Endothelial cell of umbilical vein (primary cell): ENCODE results near the gene KIF20B. TPM values are rescaled to one million over a fixed set of nuclear protein-coding genes. Genes with fewer than 3 reads are reported as not detected.

Source experiments
- BruUV-seq: library from RNA; stranded (reverse); fragments of 400-500 nt; replicated peaks from 2 replicates; lab custom pipeline; 2021; lab: Mats Ljungman, UMichigan
- CTCF ChIA-PET: fragments of 300-600, 350-600 bp; sonication (Branson Sonifier 250); formaldehyde crosslinking; loops from one replicate; lab custom pipeline; 2021; ENCODE audit warnings: antibody characterized with exemption, inconsistent platforms; lab: Charles Lee
- POLR2A ChIA-PET: fragments of 300-600, 350-600 bp; sonication (Branson Sonifier 250); formaldehyde crosslinking; loops from one replicate; lab custom pipeline; 2021; ENCODE audit warnings: antibody characterized with exemption, inconsistent platforms; lab: Charles Lee
- DNase-seq: peaks from one replicate; pipeline ENCODE4 v3.0.0-alpha.2; 2011; ENCODE audit warnings: low read depth, low spot score
- FAIRE-seq: peaks from 2 replicates; lab custom pipeline; 2011; peaks lifted over from hg19 to GRCh38; lab: Jason Lieb, UNC
- H2AFZ ChIP-seq: 2 replicates; pipeline ENCODE4 v1.6.0; 2012; ENCODE audit warnings: low read depth, low read length, control low read depth, inconsistent platforms
- H3K27ac ChIP-seq: 2 replicates; pipeline ENCODE4 v1.5.1; 2011; ENCODE audit warnings: low read depth, mild to moderate bottlenecking, control low read depth, low read length, moderate library complexity; ENCODE audit not compliant: insufficient read depth
- H3K27me3 ChIP-seq, 2 experiments: 2 replicates each; pipeline versions ENCODE4 v1.6.0 to v1.6.1; 2011; ENCODE audit warnings: low read length in 2 of 2, mixed read lengths in 1 of 2; ENCODE audit not compliant: control insufficient read depth in 2 of 2, insufficient read depth in 2 of 2
- H3K36me3 ChIP-seq, 2 experiments: 2 replicates in 1 of 2; 3 replicates in 1 of 2; pipeline ENCODE4 v1.5.1; 2011; ENCODE audit warnings: low read length in 2 of 2, mild to moderate bottlenecking in 1 of 2, moderate library complexity in 1 of 2; ENCODE audit not compliant: control insufficient read depth in 2 of 2, insufficient read depth in 2 of 2; ENCODE audit errors: extremely low read depth in 1 of 2
- H3K4me1 ChIP-seq: 3 replicates; pipeline ENCODE4 v1.5.1; 2011; ENCODE audit warnings: mild to moderate bottlenecking, low read length; ENCODE audit not compliant: control insufficient read depth, insufficient read depth; ENCODE audit errors: extremely low read depth
- H3K4me2 ChIP-seq: 2 replicates; pipeline ENCODE4 v1.6.1; 2011; ENCODE audit warnings: low read length, control low read depth, mixed read lengths; ENCODE audit not compliant: insufficient read depth
- H3K4me3 ChIP-seq, 3 experiments: fragments of 200-600 bp in 1 of 3; sonication (generic), shearing (Covaris generic) in 1 of 3; replicated peaks in 1 of 3; 2 replicates each; pipeline ENCODE4 v1.5.1; 2011 to 2016; ENCODE audit warnings: control low read depth in 3 of 3, low read length in 3 of 3, mild to moderate bottlenecking in 2 of 3, inconsistent platforms in 1 of 3, low read depth in 1 of 3, moderate library complexity in 1 of 3; ENCODE audit not compliant: insufficient read depth in 1 of 3
- H3K79me2 ChIP-seq: 2 replicates; pipeline ENCODE4 v1.6.0; 2012; ENCODE audit warnings: low read length, inconsistent platforms; ENCODE audit not compliant: control insufficient read depth, insufficient read depth
- H3K9ac ChIP-seq: replicated peaks from 2 replicates; pipeline ENCODE3; 2011; ENCODE audit warnings: low read length, control low read depth; ENCODE audit not compliant: insufficient read depth; ENCODE audit errors: extremely low read depth
- H3K9me1 ChIP-seq: replicated peaks from 3 replicates; pipeline ENCODE4 v1.6.0; 2011; ENCODE audit warnings: mild to moderate bottlenecking, low read length; ENCODE audit not compliant: control insufficient read depth, insufficient read depth; ENCODE audit errors: extremely low read depth
- H3K9me3 ChIP-seq: replicated peaks from 2 replicates; pipeline ENCODE4 v1.5.1; 2012; ENCODE audit warnings: low read length, inconsistent platforms; ENCODE audit not compliant: control insufficient read depth, insufficient read depth
- H4K20me1 ChIP-seq: replicated peaks from 2 replicates; pipeline ENCODE3; 2011; ENCODE audit warnings: mild to moderate bottlenecking, low read length; ENCODE audit not compliant: control insufficient read depth, insufficient read depth; ENCODE audit errors: extremely low read depth
- EZH2 ChIP-seq: IDR thresholded peaks from 2 replicates; pipeline ENCODE4 v1.6.1; 2012; ENCODE audit warnings: borderline replicate concordance, low read depth, mild to moderate bottlenecking, moderate library complexity, low read length, inconsistent platforms; ENCODE audit not compliant: severe bottlenecking
- FOS ChIP-seq: IDR thresholded peaks from 2 replicates; pipeline ENCODE4 v1.6.1; 2011; ENCODE audit warnings: mild to moderate bottlenecking, low read length, moderate library complexity, borderline replicate concordance; ENCODE audit not compliant: insufficient read depth
- GATA2 ChIP-seq: IDR thresholded peaks from 2 replicates; pipeline ENCODE4 v1.7.0; 2011; ENCODE audit warnings: low read depth, mild to moderate bottlenecking, moderate library complexity, mixed read lengths, low read length; ENCODE audit not compliant: insufficient read length, insufficient read depth
- JUN ChIP-seq: IDR thresholded peaks from 2 replicates; pipeline ENCODE4 v1.6.1; 2011; ENCODE audit warnings: borderline replicate concordance, low read depth; ENCODE audit not compliant: insufficient read length, insufficient read depth
- MYC ChIP-seq: IDR thresholded peaks from one replicate; pipeline ENCODE4 v1.6.1; 2011; ENCODE audit warnings: mild to moderate bottlenecking, low read depth, low read length
- POLR2A ChIP-seq: IDR thresholded peaks from 2 replicates; pipeline ENCODE4 v1.6.1; 2012; ENCODE audit warnings: low read depth, mild to moderate bottlenecking, control low read depth, low read length
- POLR2AphosphoS5 ChIP-seq: IDR thresholded peaks from 2 replicates; pipeline ENCODE4 v1.6.1; 2012; ENCODE audit warnings: low read depth, mild to moderate bottlenecking, control low read depth, low read length, moderate library complexity; ENCODE audit not compliant: insufficient read depth
- dilution Hi-C: fragments of 300-500 bp; cut with MboI; formaldehyde crosslinking; loops from one replicate; pipeline ENCODE4 v1.15.0; 2019; ENCODE audit warnings: low sequenced_read_pairs; ENCODE audit not compliant: extremely low pct_ligation_motif_present
- intact Hi-C: fragments of 100-400 bp; cut with micrococcal nuclease; formaldehyde crosslinking; loops from one replicate; pipeline ENCODE4 v1.10.0; 2022
- polyA plus RNA-seq, 4 experiments: library from polyadenylated mRNA; depleted of rRNA in 3 of 4; stranded (reverse) in 3 of 4; unstranded in 1 of 4; fragments of >200 nt; gene quantifications; 2 replicates each; pipeline versions ENCODE4 v1.2.1 to v1.2.3, GENCODE V29; 2011 to 2012; ENCODE audit warnings: missing spikeins in 1 of 4
- total RNA-seq: library from RNA; stranded (reverse); gene quantifications from 2 replicates; pipeline ENCODE4 v1.2.3, GENCODE V29; 2021
- TF ChIP-seq, protein P1 (sequence below): IDR thresholded peaks from 2 replicates; pipeline ENCODE4 v1.6.1; 2011; ENCODE audit not compliant: insufficient read depth, insufficient read length
- TF ChIP-seq, protein P2 (sequence below), 2 donors: IDR thresholded peaks; 1 replicate in 1 of 2; 2 replicates in 1 of 2; pipeline ENCODE4 v1.5.1; 2011; ENCODE audit warnings: low read length in 2 of 2, mild to moderate bottlenecking in 2 of 2, moderate library complexity in 2 of 2, control low read depth in 1 of 2, inconsistent platforms in 1 of 2, low read depth in 1 of 2; ENCODE audit not compliant: insufficient read depth in 1 of 2; ENCODE audit errors: extremely low read depth in 1 of 2

KIF20B gene
- total and polyA plus RNA-seq, 2 donors (not counting 3 experiments of a cell fraction or from before 2014, with no cell fraction given) = 2.6 to 39.7 TPM

DNA sequence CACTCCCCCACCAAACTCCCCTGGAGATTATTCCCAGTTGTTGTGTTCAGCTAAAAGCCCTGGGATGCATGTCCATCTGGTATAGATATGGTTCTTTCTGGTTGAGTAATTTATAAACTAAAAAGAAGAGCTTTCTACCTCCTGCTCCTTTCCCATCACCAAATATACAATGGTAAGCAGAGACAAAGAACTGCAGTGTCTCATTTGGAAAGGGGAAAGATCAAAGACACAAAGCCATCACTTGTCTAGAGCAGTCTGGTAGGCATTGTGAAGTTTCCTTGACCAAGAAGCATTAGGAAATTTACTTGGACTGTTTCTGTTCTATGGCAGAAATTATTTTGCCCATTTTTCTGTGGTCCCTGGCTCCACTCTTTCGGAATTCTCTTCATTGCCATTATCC is 31.4 kb upstream of the KIF20B start:
- Histone ChIP-seq H3K27ac (no peak overlapping the region), H2AFZ (no peak overlapping the region), H3K9me3 (no peaks in the 10 kb centered on the region), H3K9me1 (no peaks in the 10 kb centered on the region), H3K79me2 (no peaks in the 10 kb centered on the region), H3K27me3 (peaks cover 3 to 8% of the 10 kb centered on the region in 2 experiments), H4K20me1 (no peaks in the 10 kb centered on the region), H3K4me2 (no peak overlapping the region), H3K4me1 (no peaks in the 10 kb centered on the region), H3K9ac (no peak overlapping the region), H3K4me3 (no peak overlapping the region), H3K36me3 (no peaks in the 10 kb centered on the region)
- DNase-seq = no peak
- ChIA-PET POLR2A (no interaction called here), CTCF (interaction anchor here (1.2 kb wide), 1 partner anchor 27 kb away, joined by 4 read pairs; no protein-coding TSS in a partner anchor)
- dilution Hi-C loops (no loop called here), intact Hi-C loops (no loop called here)
- BruUV-seq = no TSS peak
- no peak for FAIRE-seq
- no peak for TF ChIP-seq MYC

DNA sequence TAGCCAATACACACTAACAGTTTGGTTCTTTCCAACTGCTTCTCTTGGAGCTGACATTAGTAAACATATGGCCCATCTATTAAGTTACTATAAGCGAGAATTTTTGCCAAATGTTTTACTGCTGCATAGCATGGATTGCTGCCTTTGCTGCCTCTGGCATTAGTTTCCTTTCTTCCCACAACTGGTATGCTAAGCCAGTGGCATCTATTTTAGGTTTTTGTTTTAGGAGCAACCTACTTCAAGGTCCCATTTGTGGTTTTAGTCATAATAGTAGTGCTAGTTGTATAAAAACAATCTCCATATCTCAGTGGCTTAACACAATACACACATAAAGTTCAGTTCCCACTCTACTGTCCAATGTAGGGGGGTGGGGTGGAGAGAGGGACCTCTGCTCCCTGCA is 30.5 kb upstream of the KIF20B start:
- POLR2A ChIA-PET = no interaction called here
- dilution Hi-C loops = no loop called here
- intact Hi-C loops = no loop called here

More for the DNA sequence above, 30.5 kb upstream of the KIF20B start:
- Histone ChIP-seq H3K4me2 (no peak overlapping the region), H4K20me1 (no peaks in the 10 kb centered on the region), H3K36me3 (no peaks in the 10 kb centered on the region), H3K9me1 (no peaks in the 10 kb centered on the region), H3K27me3 (peaks cover 6 to 8% of the 10 kb centered on the region in 2 experiments), H3K4me1 (no peaks in the 10 kb centered on the region), H3K4me3 (no peak overlapping the region), H2AFZ (no peak overlapping the region), H3K9me3 (no peaks in the 10 kb centered on the region), H3K9ac (no peak overlapping the region), H3K79me2 (no peaks in the 10 kb centered on the region), H3K27ac (no peak overlapping the region)
- CTCF ChIA-PET = no interaction called here
- FAIRE-seq = no peak
- no TSS peak for BruUV-seq
- TF ChIP-seq POLR2AphosphoS5 = no peak
- TF ChIP-seq MYC = no peak
- TF ChIP-seq, protein P1, sequence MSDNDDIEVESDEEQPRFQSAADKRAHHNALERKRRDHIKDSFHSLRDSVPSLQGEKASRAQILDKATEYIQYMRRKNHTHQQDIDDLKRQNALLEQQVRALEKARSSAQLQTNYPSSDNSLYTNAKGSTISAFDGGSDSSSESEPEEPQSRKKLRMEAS = no peak
- no peak for TF ChIP-seq GATA2
- TF ChIP-seq JUN = no peak
- TF ChIP-seq EZH2 = no peak
- TF ChIP-seq, protein P2, sequence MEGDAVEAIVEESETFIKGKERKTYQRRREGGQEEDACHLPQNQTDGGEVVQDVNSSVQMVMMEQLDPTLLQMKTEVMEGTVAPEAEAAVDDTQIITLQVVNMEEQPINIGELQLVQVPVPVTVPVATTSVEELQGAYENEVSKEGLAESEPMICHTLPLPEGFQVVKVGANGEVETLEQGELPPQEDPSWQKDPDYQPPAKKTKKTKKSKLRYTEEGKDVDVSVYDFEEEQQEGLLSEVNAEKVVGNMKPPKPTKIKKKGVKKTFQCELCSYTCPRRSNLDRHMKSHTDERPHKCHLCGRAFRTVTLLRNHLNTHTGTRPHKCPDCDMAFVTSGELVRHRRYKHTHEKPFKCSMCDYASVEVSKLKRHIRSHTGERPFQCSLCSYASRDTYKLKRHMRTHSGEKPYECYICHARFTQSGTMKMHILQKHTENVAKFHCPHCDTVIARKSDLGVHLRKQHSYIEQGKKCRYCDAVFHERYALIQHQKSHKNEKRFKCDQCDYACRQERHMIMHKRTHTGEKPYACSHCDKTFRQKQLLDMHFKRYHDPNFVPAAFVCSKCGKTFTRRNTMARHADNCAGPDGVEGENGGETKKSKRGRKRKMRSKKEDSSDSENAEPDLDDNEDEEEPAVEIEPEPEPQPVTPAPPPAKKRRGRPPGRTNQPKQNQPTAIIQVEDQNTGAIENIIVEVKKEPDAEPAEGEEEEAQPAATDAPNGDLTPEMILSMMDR (IDR thresholded peaks at IDR 0.05; ENCODE audit: extremely low read depth in 1 of 2, insufficient read depth in 1 of 2, low read depth in 1 of 2, low read length in 2 of 2) = no peak
- no peak for TF ChIP-seq POLR2A
- TF ChIP-seq FOS = no peak
- no peak for DNase-seq
